Spleen (tissue), 7 donors: ENCODE measurements around the gene SNX9.

Source experiments
- CTCF ChIP-seq, 11 experiments: fragments of 200-600 bp in 7 of 11; fragments of 450-650 bp in 4 of 11; sonication (generic) in 4 of 11; IDR thresholded peaks in 8 of 11; conservative IDR thresholded peaks in 3 of 11; 1 replicate in 7 of 11; 2 replicates in 4 of 11; pipeline versions ENCODE4 v1.4.0 to v1.8.0; 2016 to 2021; ENCODE audit warnings: antibody characterized with exemption in 11 of 11, inconsistent platforms in 4 of 11, mild to moderate bottlenecking in 1 of 11
- POLR2A ChIP-seq, 3 donors: fragments of 450-650 bp; IDR thresholded peaks; one replicate each; pipeline ENCODE4 v1.5.1; 2017; ENCODE audit warnings: antibody characterized with exemption in 3 of 3, mild to moderate bottlenecking in 1 of 3
- POLR2AphosphoS5 ChIP-seq, 3 donors: sonication (generic); formaldehyde crosslinking; IDR thresholded peaks; one replicate each; pipeline ENCODE4 v1.5.1; 2017; ENCODE audit warnings: antibody characterized with exemption in 3 of 3
- donor health status: DM: no; HTN: no; CAD: no; lungs with moderate emphysema.
- donor health status: DM: no; HTN: no; CAD: no.
- donor health status: DM: no; HTN: no; CAD: no.

- TF ChIP-seq POLR2AphosphoS5 (IDR thresholded peaks at IDR 0.05) (no peak), CTCF (IDR thresholded peaks at IDR 0.05 in 8 of 11, conservative IDR thresholded peaks at IDR 0.05 in 3 of 11) (no peak), POLR2A (IDR thresholded peaks at IDR 0.05) (no peak)
These were observed 37.4 kb upstream of the SNX9 start for GRCh38 chr6:157785636-157786035.
